Caki2 (cell line): Measurements from ENCODE around the gene ACER3. TPM values are rescaled to one million over a fixed set of nuclear protein-coding genes. Genes with fewer than 3 reads are reported as not detected.
A peak's percentile ranks its signal among the peaks of the same experiment; 100 is the strongest.
"Not testable (repeated sequence)": the region's sequence is repeated elsewhere in the genome, so short reads cannot be mapped to it uniquely, and the experiment has no call there.

Source experiments
- DNase-seq: peaks from one replicate; pipeline ENCODE4 v3.0.0-alpha.2; 2015; ENCODE audit warnings: low read depth
- in situ Hi-C: cut with HindIII; loops from 2 replicates; pipeline ENCODE4 v1.10.0; 2016; ENCODE audit warnings: low sequenced_read_pairs, low pct_unique_long_range_greater_than_20kb, mixed read lengths
- total RNA-seq: library from RNA; depleted of rRNA; stranded (reverse); fragments of >200 nt; shearing (Covaris generic); gene quantifications from 2 replicates; pipeline ENCODE4 v1.2.3, GENCODE V29; 2014; ENCODE audit warnings: low replicate concordance

The ACER3 gene
- total RNA-seq, 1 experiment from 2014 or later, result 5.7 TPM

GRCh38 chr11:77009533-77010160, 148.9 kb downstream of the ACER3 start:
- in situ Hi-C loops, result no loop called here
- no peak for DNase-seq

GRCh38 chr11:77014669-77015068, 154.0 kb downstream of the ACER3 start:
- in situ Hi-C loops, result no loop called here

GRCh38 chr11:77018396-77018924, 157.7 kb downstream of the ACER3 start:
- in situ Hi-C loops, DNase-seq: not testable (repeated sequence)

More at GRCh38 chr11:77014669-77015068, 154.0 kb downstream of the ACER3 start:
- DNase-seq, result no peak

GRCh38 chr11:77019976-77020595, 159.4 kb downstream of the ACER3 start:
- peak; percentile 68 for DNase-seq
- in situ Hi-C loops, result no loop called here

- in situ Hi-C loops, result no loop called here
- no peak for DNase-seq
Observed at GRCh38 chr11:77020734-77021133, 160.0 kb downstream of the ACER3 start.

- in situ Hi-C loops, result no loop called here
- DNase-seq, result no peak
Observed at GRCh38 chr11:77024745-77025144, 164.0 kb downstream of the ACER3 start.

GRCh38 chr11:77026221-77026620, 165.5 kb downstream of the ACER3 start:
- in situ Hi-C loops, result no loop called here
- DNase-seq, result no peak

- DNase-seq, result no peak
- in situ Hi-C loops, result no loop called here
Observed at GRCh38 chr11:77026743-77027142, 166.0 kb downstream of the ACER3 start.

GRCh38 chr11:77027275-77027674, 166.6 kb downstream of the ACER3 start:
- DNase-seq, result no peak
- in situ Hi-C loops, result no loop called here

GRCh38 chr11:77029829-77030228, 169.1 kb downstream of the ACER3 start:
- no peak for DNase-seq
- in situ Hi-C loops, result no loop called here

GRCh38 chr11:77030834-77031414, 170.2 kb downstream of the ACER3 start:
- in situ Hi-C loops, result no loop called here
- DNase-seq, result no peak

GRCh38 chr11:77031599-77031998, 170.9 kb downstream of the ACER3 start:
- DNase-seq, result no peak
- in situ Hi-C loops, result no loop called here

GRCh38 chr11:77035039-77035438, 174.3 kb downstream of the ACER3 start:
- in situ Hi-C loops, result no loop called here
- DNase-seq, result no peak

GRCh38 chr11:77035580-77035979, 174.9 kb downstream of the ACER3 start:
- DNase-seq, result no peak
- in situ Hi-C loops, result no loop called here

- no peak for DNase-seq
- in situ Hi-C loops, result no loop called here
Observed at GRCh38 chr11:77036398-77036797, 175.7 kb downstream of the ACER3 start.

GRCh38 chr11:77037057-77037456, 176.3 kb downstream of the ACER3 start:
- in situ Hi-C loops, result no loop called here
- no peak for DNase-seq

GRCh38 chr11:77038029-77038824, 177.5 kb downstream of the ACER3 start:
- DNase-seq, result peak; percentile 35
- in situ Hi-C loops, result no loop called here

GRCh38 chr11:77038825-77039326, 178.2 kb downstream of the ACER3 start:
- in situ Hi-C loops, result no loop called here
- peak; percentile 45 for DNase-seq
